ENCODE results near the gene NLGN2. TPM values are rescaled to one million over a fixed set of nuclear protein-coding genes. Genes with fewer than 3 reads are reported as not detected.
A peak's percentile ranks its signal among the peaks of the same experiment; 100 is the strongest.

NLGN2 gene
- polyA plus RNA-seq, 3 donors, result 0.55 TPM; not detected in 2

GRCh38 chr17:7437950-7438614, 30.4 kb downstream of the NLGN2 start:
- Histone ChIP-seq H3K9me3 (replicated peaks in 1 of 2; ENCODE audit: control insufficient read depth in 1 of 2, insufficient read depth in 1 of 2, low read length in 2 of 2) (peaks cover 0 to 18% of the 10 kb centered on the region in 2 donors), H3K27me3 (ENCODE audit: control insufficient read depth in 2 of 2, insufficient read depth in 2 of 2, low read length in 2 of 2) (peaks cover 23 to 47% of the 10 kb centered on the region in 2 donors), H3K36me3 (replicated peaks in 1 of 2; ENCODE audit: control insufficient read depth in 1 of 2, insufficient read depth in 2 of 2, low read length in 2 of 2) (no peaks in the 10 kb centered on the region), H3K27ac (ENCODE audit: low read depth in 1 of 2, low read length in 2 of 2) (no peak overlapping the region), H3K4me3 (replicated peaks in 1 of 3; ENCODE audit: low read depth in 2 of 3, low read length in 3 of 3) (peak overlapping the region in 2 of 3 experiments; percentile 32 to 95), H3K4me1 (ENCODE audit: control insufficient read depth in 1 of 2, insufficient read depth in 2 of 2, low read length in 2 of 2) (peaks cover 54 to 58% of the 10 kb centered on the region in 2 donors), H2AFZ (ENCODE audit: insufficient read depth, low read depth, low read length, poor library complexity, severe bottlenecking) (peak overlapping the region; percentile 75), H3K4me2 (replicated peaks; ENCODE audit: extremely low read depth, low read length, poor library complexity, severe bottlenecking) (peak overlapping the region; percentile 99), H4K20me1 (ENCODE audit: insufficient read depth, low read length) (peaks cover 29% of the 10 kb centered on the region), H3K79me2 (ENCODE audit: insufficient read depth, low read length) (peaks cover 8% of the 10 kb centered on the region), H3K9ac (ENCODE audit: insufficient read depth, low read length, poor library complexity, severe bottlenecking) (no peak overlapping the region)
- H3K4me1 Mint-ChIP-seq, result peaks cover 51% of the 10 kb centered on the region
- peaks cover 48 to 58% (median 49%) of the 10 kb centered on the region in 3 donors for H3K27me3 Mint-ChIP-seq (ENCODE audit: low read depth in 3 of 3)
- H3K9me3 Mint-ChIP-seq, result peaks cover 0 to 17% (median 8%) of the 10 kb centered on the region in 7 donors
- WGBS (ENCODE audit: insufficient coverage), result 6% methylated on average over 45 of the region's 48 CpGs
- intact Hi-C loops (cut with micrococcal nuclease), result loop anchor here (2.0 to 10.0 kb wide), 5 partner anchors 47 to 247 kb away; partner anchors contain the start of genes SENP3 (in 2 of the 2), MPDU1 (in 1 of the 2), POLR2A (in 1 of the 2) and TP53 (in 1 of the 2)
- H3K4me3 Mint-ChIP-seq, result peak overlapping the region; percentile 69 to 91
- H3K36me3 Mint-ChIP-seq, result peaks cover 10 to 17% of the 10 kb centered on the region in 2 donors
- TF ChIP-seq, protein P1, sequence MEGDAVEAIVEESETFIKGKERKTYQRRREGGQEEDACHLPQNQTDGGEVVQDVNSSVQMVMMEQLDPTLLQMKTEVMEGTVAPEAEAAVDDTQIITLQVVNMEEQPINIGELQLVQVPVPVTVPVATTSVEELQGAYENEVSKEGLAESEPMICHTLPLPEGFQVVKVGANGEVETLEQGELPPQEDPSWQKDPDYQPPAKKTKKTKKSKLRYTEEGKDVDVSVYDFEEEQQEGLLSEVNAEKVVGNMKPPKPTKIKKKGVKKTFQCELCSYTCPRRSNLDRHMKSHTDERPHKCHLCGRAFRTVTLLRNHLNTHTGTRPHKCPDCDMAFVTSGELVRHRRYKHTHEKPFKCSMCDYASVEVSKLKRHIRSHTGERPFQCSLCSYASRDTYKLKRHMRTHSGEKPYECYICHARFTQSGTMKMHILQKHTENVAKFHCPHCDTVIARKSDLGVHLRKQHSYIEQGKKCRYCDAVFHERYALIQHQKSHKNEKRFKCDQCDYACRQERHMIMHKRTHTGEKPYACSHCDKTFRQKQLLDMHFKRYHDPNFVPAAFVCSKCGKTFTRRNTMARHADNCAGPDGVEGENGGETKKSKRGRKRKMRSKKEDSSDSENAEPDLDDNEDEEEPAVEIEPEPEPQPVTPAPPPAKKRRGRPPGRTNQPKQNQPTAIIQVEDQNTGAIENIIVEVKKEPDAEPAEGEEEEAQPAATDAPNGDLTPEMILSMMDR (IDR thresholded peaks at IDR 0.05), result no peak
- DNase-seq, result peak; percentile 65 to 75 (median 75)
- H3K27ac Mint-ChIP-seq, result peak overlapping the region in 4 of 7 donors; percentile 39 to 59 (median 49)

DNA sequence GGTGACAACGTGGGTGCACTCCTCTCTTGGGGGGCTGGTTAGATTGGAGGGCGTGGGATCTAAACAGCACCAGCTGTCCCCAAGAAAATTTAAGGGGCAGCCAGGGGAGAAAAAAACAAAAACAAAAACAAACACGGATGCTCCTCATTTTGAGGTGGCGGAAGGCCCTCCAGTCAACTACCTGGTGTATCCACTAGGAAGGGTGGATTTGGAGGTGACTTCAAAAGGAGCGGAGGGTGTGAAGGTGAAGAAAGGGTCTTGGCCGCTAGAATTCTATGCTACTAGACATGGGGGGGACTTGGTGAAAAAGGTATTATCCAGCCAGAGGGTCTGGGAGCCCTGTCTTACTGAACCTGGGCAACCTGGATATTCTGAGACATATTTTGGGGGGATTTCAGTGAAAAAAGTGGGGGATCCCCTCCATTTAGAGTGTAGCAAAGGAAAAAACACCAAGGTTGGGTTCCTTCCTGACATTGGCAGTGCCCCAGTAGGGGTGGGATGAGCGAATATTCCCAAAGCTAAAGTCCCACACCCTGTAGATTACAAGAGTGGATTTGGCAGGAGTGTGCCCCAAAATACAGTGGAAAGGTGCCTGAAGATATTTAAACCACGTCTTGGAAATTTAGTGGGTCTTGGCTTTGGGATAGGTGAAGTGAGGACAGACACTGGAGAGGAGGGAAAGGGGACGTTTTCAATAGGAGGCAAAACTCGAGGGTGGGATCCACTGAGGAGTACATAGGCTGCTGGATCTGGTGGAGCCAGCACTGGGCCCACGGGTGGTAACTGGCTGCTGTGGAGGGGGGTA, 31.2 kb downstream of the NLGN2 start:
- peak overlapping the region in 1 of 7 donors; percentile 59 for H3K27ac Mint-ChIP-seq
- H3K9ac ChIP-seq (ENCODE audit: insufficient read depth, low read length, poor library complexity, severe bottlenecking), result no peak overlapping the region
- peak overlapping the region; percentile 69 to 91 for H3K4me3 Mint-ChIP-seq
- peak overlapping the region; percentile 99 for H3K4me2 ChIP-seq (replicated peaks; ENCODE audit: extremely low read depth, low read length, poor library complexity, severe bottlenecking)
- WGBS (ENCODE audit: insufficient coverage), result 43% methylated on average over 7 of the region's 11 CpGs
- peaks cover 51% of the 10 kb centered on the region for H3K4me1 Mint-ChIP-seq
- intact Hi-C loops (cut with micrococcal nuclease), result loop anchor here (1.0 to 10.0 kb wide), 5 partner anchors 46 to 246 kb away; partner anchors contain the start of genes SENP3 (in 2 of the 2), MPDU1 (in 1 of the 2), TP53 (in 1 of the 2) and WRAP53 (in 1 of the 2)
- H3K27me3 Mint-ChIP-seq (ENCODE audit: low read depth in 3 of 3), result peaks cover 48 to 65% (median 57%) of the 10 kb centered on the region in 3 donors
- H3K79me2 ChIP-seq (ENCODE audit: insufficient read depth, low read length), result peaks cover 8% of the 10 kb centered on the region
- H2AFZ ChIP-seq (ENCODE audit: insufficient read depth, low read depth, low read length, poor library complexity, severe bottlenecking), result no peak overlapping the region
- H3K4me1 ChIP-seq (ENCODE audit: control insufficient read depth in 1 of 2, insufficient read depth in 2 of 2, low read length in 2 of 2), result peaks cover 54 to 58% of the 10 kb centered on the region in 2 donors
- H3K36me3 ChIP-seq (replicated peaks in 1 of 2; ENCODE audit: control insufficient read depth in 1 of 2, insufficient read depth in 2 of 2, low read length in 2 of 2), result no peaks in the 10 kb centered on the region
- peaks cover 10 to 17% of the 10 kb centered on the region in 2 donors for H3K36me3 Mint-ChIP-seq
- peaks cover 0 to 17% (median 8%) of the 10 kb centered on the region in 7 donors for H3K9me3 Mint-ChIP-seq
- peaks cover 0 to 18% of the 10 kb centered on the region in 2 donors for H3K9me3 ChIP-seq (replicated peaks in 1 of 2; ENCODE audit: control insufficient read depth in 1 of 2, insufficient read depth in 1 of 2, low read length in 2 of 2)
- peaks cover 29% of the 10 kb centered on the region for H4K20me1 ChIP-seq (ENCODE audit: insufficient read depth, low read length)
- H3K4me3 ChIP-seq (replicated peaks in 1 of 3; ENCODE audit: low read depth in 2 of 3, low read length in 3 of 3), result peak overlapping the region in 2 of 3 experiments; percentile 32 to 95
- no peak for DNase-seq
- no peak overlapping the region for H3K27ac ChIP-seq (ENCODE audit: low read depth in 1 of 2, low read length in 2 of 2)
- TF ChIP-seq, protein P1 (IDR thresholded peaks at IDR 0.05), result no peak
- peaks cover 23 to 53% of the 10 kb centered on the region in 2 donors for H3K27me3 ChIP-seq (ENCODE audit: control insufficient read depth in 2 of 2, insufficient read depth in 2 of 2, low read length in 2 of 2)
